A549 (cell line): ENCODE results near the gene SNRPB2.

Experiments
- CTCF ChIP-seq: fragments of >200 bp; sonication (Bioruptor Twin); formaldehyde crosslinking; IDR thresholded peaks from 3 replicates; pipeline ENCODE4 v1.5.1; 2016
- EHMT2 ChIP-seq: fragments of 200-600 bp; sonication (generic); IDR thresholded peaks from 2 replicates; pipeline ENCODE4 v1.6.1; 2016; ENCODE audit warnings: antibody characterized with exemption, low read depth, mild to moderate bottlenecking, moderate library complexity
- EP300 ChIP-seq, 2 experiments: fragments of >200 bp; sonication (Bioruptor Twin); formaldehyde crosslinking; IDR thresholded peaks; 2 replicates in 1 of 2; 3 replicates in 1 of 2; pipeline ENCODE4 v1.6.1; 2016 to 2017
- RAD21 ChIP-seq, 2 experiments: fragments of >200 bp in 1 of 2; sonication (Bioruptor Twin) in 1 of 2; formaldehyde crosslinking in 1 of 2; IDR thresholded peaks in 1 of 2; conservative IDR thresholded peaks in 1 of 2; 2 replicates in 1 of 2; 3 replicates in 1 of 2; pipeline ENCODE4 v1.6.1; 2012 to 2018; ENCODE audit warnings: inconsistent platforms in 1 of 2

DNA sequence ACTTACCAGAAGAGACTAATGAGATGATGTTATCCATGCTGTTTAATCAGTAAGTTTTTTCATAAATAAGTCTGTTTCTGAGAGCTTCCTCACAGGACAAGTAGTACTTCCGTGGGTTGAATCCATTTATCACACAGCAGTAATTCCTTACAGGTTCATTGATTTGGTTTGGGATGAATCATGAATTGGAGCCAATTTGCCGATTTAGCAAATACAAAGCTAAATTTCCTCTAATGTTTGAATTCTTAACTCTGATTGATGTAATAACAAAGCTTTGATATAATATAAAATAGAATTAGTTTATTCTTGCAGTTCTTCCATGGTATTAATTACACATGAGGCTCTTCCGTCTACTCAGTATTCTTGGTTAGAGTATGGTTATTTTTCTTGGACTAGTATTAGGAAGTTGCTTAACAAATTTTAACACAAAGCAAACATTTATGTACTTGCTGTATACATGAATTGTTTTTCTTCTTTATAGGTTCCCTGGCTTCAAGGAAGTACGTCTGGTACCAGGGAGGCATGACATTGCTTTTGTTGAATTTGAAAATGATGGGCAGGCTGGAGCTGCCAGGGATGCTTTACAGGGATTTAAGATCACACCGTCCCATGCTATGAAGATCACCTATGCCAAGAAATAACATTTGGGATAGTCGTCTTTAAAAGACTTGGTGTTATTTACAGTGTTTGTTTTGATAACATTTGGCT lies 10.7 kb downstream of the SNRPB2 start:
- TF ChIP-seq CTCF (no peak), EP300 (IDR thresholded peaks at IDR 0.05) (no peak), RAD21 (conservative IDR thresholded peaks at IDR 0.05 in 1 of 2, IDR thresholded peaks at IDR 0.05 in 1 of 2) (no peak), EHMT2 (no peak)
